Measurements from ENCODE around the gene BPIFA1. TPM values are rescaled to one million over a fixed set of nuclear protein-coding genes. Genes with fewer than 3 reads are reported as not detected.

Gene BPIFA1
- polyA plus RNA-seq, 1 of the 3 experiments (the other 2 are of a cell fraction) = not detected

- ChIA-PET CTCF (interaction anchor here (0.6 to 1.3 kb wide), 3 partner anchors 26 to 1043 kb away, joined by 3 read pairs; no protein-coding TSS in a partner anchor), POLR2A (no interaction called here)
- Histone ChIP-seq H3K9me3 (no peaks in the 10 kb centered on the region), H3K79me2 (ENCODE audit: insufficient read depth) (no peaks in the 10 kb centered on the region), H4K20me1 (ENCODE audit: insufficient read depth) (no peaks in the 10 kb centered on the region), H3K9ac (no peak overlapping the region), H3K27me3 (ENCODE audit: insufficient read depth) (peaks cover 22% of the 10 kb centered on the region; the same call in 1 of the 2 replicates), H2AFZ (ENCODE audit: low read depth) (no peak overlapping the region), H3K4me1 (ENCODE audit: control insufficient read depth in 1 of 2, insufficient read depth in 2 of 2, low read depth in 1 of 2, low read length in 1 of 2) (no peaks in the 10 kb centered on the region), H3K4me2 (no peak overlapping the region), H3K36me3 (replicated peaks in 1 of 2; ENCODE audit: control insufficient read depth in 1 of 2, insufficient read depth in 2 of 2, low read length in 1 of 2) (no peaks in the 10 kb centered on the region), H3K4me3 (ENCODE audit: low read depth in 2 of 2, low read length in 1 of 2) (no peak overlapping the region), H3K27ac (ENCODE audit: low read depth in 2 of 2, low read length in 1 of 2) (no peak overlapping the region), H3F3A (replicated peaks; ENCODE audit: insufficient read depth) (no peaks in the 10 kb centered on the region), H3K9me2 (no peaks in the 10 kb centered on the region)
- 0% methylated on average over 1 of the region's 1 CpG for WGBS (ENCODE audit: low lambda C conversion rate)
- TF ChIP-seq TEAD4 (IDR thresholded peaks at IDR 0.05; ENCODE audit: borderline replicate concordance, insufficient read depth) (no peak), CHD2 (IDR thresholded peaks at IDR 0.05; ENCODE audit: low read length, partially characterized antibody) (no peak), EP300 (IDR thresholded peaks at IDR 0.05; ENCODE audit: borderline replicate concordance in 1 of 2, low read depth in 1 of 2, low read length in 1 of 2) (no peak), MXI1 (IDR thresholded peaks at IDR 0.05; ENCODE audit: low read depth, low read length) (no peak), GABPA (IDR thresholded peaks at IDR 0.05; ENCODE audit: low read depth) (no peak), FOXM1 (IDR thresholded peaks at IDR 0.05; ENCODE audit: low read depth) (no peak), FOSL2 (IDR thresholded peaks at IDR 0.05; ENCODE audit: borderline replicate concordance, low read depth) (no peak), NFIC (IDR thresholded peaks at IDR 0.05; ENCODE audit: borderline replicate concordance) (no peak), GATA2 (CRISPR knock-in tag; IDR thresholded peaks at IDR 0.05) (no peak)
- TF ChIP-seq, protein P1, sequence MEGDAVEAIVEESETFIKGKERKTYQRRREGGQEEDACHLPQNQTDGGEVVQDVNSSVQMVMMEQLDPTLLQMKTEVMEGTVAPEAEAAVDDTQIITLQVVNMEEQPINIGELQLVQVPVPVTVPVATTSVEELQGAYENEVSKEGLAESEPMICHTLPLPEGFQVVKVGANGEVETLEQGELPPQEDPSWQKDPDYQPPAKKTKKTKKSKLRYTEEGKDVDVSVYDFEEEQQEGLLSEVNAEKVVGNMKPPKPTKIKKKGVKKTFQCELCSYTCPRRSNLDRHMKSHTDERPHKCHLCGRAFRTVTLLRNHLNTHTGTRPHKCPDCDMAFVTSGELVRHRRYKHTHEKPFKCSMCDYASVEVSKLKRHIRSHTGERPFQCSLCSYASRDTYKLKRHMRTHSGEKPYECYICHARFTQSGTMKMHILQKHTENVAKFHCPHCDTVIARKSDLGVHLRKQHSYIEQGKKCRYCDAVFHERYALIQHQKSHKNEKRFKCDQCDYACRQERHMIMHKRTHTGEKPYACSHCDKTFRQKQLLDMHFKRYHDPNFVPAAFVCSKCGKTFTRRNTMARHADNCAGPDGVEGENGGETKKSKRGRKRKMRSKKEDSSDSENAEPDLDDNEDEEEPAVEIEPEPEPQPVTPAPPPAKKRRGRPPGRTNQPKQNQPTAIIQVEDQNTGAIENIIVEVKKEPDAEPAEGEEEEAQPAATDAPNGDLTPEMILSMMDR (IDR thresholded peaks at IDR 0.05) = no peak
- DNase-seq = no peak
These were observed 555 bp downstream of the BPIFA1 start for GRCh38 chr20:33236351-33236750.

DNA sequence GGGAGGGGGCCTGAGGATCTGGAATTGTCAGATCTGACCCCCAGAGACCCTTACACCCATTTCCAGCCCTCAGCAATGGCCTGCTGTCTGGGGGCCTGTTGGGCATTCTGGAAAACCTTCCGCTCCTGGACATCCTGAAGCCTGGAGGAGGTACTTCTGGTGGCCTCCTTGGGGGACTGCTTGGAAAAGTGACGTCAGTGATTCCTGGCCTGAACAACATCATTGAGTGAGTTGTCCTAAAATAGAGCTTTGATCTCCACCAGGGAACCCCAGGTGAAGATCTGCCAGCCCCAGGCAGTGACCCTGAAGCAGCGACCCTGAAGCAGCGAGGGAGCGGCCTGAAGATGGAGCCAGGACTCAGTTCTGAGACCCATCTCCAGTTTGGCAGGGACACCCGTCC, 2.2 kb downstream of the BPIFA1 start:
- CTCF ChIA-PET = no interaction called here
- Histone ChIP-seq H3K9ac (no peak overlapping the region), H3K27ac (ENCODE audit: low read depth in 2 of 2, low read length in 1 of 2) (no peak overlapping the region), H3K9me3 (no peaks in the 10 kb centered on the region), H3K9me2 (no peaks in the 10 kb centered on the region), H3K4me3 (ENCODE audit: low read depth in 2 of 2, low read length in 1 of 2) (no peak overlapping the region), H3F3A (replicated peaks; ENCODE audit: insufficient read depth) (no peaks in the 10 kb centered on the region), H3K4me1 (ENCODE audit: control insufficient read depth in 1 of 2, insufficient read depth in 2 of 2, low read depth in 1 of 2, low read length in 1 of 2) (no peaks in the 10 kb centered on the region), H3K4me2 (no peak overlapping the region), H3K79me2 (ENCODE audit: insufficient read depth) (no peaks in the 10 kb centered on the region), H3K36me3 (replicated peaks in 1 of 2; ENCODE audit: control insufficient read depth in 1 of 2, insufficient read depth in 2 of 2, low read length in 1 of 2) (no peaks in the 10 kb centered on the region), H4K20me1 (ENCODE audit: insufficient read depth) (no peaks in the 10 kb centered on the region), H3K27me3 (ENCODE audit: insufficient read depth) (peaks cover 22% of the 10 kb centered on the region; the same call in 1 of the 2 replicates), H2AFZ (ENCODE audit: low read depth) (no peak overlapping the region)
- 22% methylated on average over 5 of the region's 6 CpGs for WGBS (ENCODE audit: low lambda C conversion rate)
- TF ChIP-seq YY1 (IDR thresholded peaks at IDR 0.05; ENCODE audit: low read depth) (no peak), RFX5 (IDR thresholded peaks at IDR 0.05; ENCODE audit: low read length) (no peak), TCF12 (IDR thresholded peaks at IDR 0.05) (no peak), NFIC (IDR thresholded peaks at IDR 0.05; ENCODE audit: borderline replicate concordance) (no peak), RXRA (IDR thresholded peaks at IDR 0.05; ENCODE audit: borderline replicate concordance, low read depth) (no peak), ELF1 (IDR thresholded peaks at IDR 0.05) (no peak), RAD21 (IDR thresholded peaks at IDR 0.05; ENCODE audit: low read length) (no peak), SMC3 (IDR thresholded peaks at IDR 0.05; ENCODE audit: low read depth, low read length) (no peak), EZH2phosphoT487 (IDR thresholded peaks at IDR 0.05; ENCODE audit: borderline replicate concordance, low read depth) (no peak)
- TF ChIP-seq, protein P2, sequence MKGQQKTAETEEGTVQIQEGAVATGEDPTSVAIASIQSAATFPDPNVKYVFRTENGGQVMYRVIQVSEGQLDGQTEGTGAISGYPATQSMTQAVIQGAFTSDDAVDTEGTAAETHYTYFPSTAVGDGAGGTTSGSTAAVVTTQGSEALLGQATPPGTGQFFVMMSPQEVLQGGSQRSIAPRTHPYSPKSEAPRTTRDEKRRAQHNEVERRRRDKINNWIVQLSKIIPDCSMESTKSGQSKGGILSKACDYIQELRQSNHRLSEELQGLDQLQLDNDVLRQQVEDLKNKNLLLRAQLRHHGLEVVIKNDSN (IDR thresholded peaks at IDR 0.05; ENCODE audit: borderline replicate concordance, low read depth) = no peak
- POLR2A ChIA-PET = no interaction called here
- DNase-seq = no peak
